SK-N-MC (cell line): Measurements from ENCODE around the gene TMCC3.

Experiments used
- EZH2 ChIP-seq: fragments of 200-600 bp; sonication (generic); IDR thresholded peaks from one replicate; pipeline ENCODE4 v1.6.1; 2017; ENCODE audit warnings: antibody characterized with exemption
- POLR2AphosphoS5 ChIP-seq: IDR thresholded peaks from 2 replicates; pipeline ENCODE4 v1.6.1; 2012; ENCODE audit warnings: mild to moderate bottlenecking, low read depth, low read length, borderline replicate concordance

DNA sequence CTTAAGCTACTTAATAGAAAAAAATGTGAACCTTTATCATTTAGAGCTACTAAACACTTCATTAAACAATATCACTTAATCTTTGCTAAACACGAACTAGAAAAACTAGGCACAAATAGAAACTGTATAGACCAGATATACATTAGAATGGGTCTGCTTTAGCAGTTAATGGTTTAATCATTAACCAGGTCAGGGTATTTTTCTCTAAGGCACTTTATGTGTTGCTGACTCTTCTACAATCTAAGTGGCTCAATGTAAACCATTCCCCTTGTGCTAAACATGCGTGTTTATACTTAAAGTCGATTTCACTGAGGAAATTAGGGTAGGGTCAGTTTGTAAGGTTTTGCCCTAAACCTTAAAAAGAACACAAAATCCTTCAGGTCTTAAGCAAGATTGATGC is 29.7 kb downstream of the TMCC3 start:
- no peak for TF ChIP-seq POLR2AphosphoS5
- TF ChIP-seq EZH2, result no peak
